Measurements from ENCODE around the gene DENND4C.

DENND4C gene

DNA sequence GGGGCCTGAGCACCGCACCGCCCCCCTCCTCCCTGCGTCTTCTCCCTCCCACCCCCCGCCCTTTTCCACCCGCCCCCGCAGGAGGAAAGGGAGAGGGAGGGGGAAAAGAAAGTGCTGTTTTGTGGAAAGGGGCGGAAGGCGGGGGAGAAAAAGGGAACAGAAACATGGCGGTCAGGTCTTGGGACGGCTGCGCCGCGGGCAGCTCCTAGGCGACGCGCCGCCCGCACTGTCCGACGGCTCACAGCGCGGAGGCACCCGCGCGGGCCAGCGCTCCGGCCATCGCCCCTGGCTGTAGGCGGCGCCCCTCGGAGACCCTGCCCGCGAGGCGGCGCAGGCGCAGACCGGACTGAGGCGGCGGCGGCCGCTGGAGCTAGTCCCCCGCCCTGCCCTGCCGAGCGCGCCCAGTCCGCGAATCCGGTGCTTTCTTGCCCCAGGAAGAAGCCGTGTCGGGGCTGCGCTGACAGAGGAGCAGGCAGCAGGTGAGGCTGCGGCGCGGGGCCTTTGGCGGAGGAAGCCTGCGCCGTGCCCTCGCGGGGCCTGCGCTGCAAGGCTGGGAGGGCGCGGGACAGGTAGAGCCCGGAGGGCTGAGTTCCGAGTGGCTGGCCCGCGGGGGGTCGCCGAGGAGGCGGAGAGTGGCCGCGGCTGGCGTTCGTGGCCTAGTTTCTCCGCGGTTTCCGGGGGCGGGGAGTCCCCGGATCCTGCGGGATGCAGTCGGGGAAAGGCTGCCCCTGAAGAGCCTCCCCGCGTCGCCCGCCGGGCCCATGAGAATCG, at the start of gene DENND4C:
Gene DENND4C (plus strand): TSS at position 339 of the 771 bp plus-strand sequence. CDS start 45,482 bp downstream, outside the sequence.
- Histone ChIP-seq H3K4me1 (ENCODE audit: low read length) (peaks cover 22% of the 10 kb centered on the region), H2AFZ (ENCODE audit: low read depth, low read length) (peak within 1 kb of the TSS; percentile 93)
- TF ChIP-seq, protein P1, sequence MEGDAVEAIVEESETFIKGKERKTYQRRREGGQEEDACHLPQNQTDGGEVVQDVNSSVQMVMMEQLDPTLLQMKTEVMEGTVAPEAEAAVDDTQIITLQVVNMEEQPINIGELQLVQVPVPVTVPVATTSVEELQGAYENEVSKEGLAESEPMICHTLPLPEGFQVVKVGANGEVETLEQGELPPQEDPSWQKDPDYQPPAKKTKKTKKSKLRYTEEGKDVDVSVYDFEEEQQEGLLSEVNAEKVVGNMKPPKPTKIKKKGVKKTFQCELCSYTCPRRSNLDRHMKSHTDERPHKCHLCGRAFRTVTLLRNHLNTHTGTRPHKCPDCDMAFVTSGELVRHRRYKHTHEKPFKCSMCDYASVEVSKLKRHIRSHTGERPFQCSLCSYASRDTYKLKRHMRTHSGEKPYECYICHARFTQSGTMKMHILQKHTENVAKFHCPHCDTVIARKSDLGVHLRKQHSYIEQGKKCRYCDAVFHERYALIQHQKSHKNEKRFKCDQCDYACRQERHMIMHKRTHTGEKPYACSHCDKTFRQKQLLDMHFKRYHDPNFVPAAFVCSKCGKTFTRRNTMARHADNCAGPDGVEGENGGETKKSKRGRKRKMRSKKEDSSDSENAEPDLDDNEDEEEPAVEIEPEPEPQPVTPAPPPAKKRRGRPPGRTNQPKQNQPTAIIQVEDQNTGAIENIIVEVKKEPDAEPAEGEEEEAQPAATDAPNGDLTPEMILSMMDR (IDR thresholded peaks at IDR 0.05; ENCODE audit: low read depth, low read length): peak; percentile 7; the same call in 1 of the 2 replicates
- no peak for TF ChIP-seq EZH2phosphoT487 (IDR thresholded peaks at IDR 0.05; ENCODE audit: low read depth)

DNA sequence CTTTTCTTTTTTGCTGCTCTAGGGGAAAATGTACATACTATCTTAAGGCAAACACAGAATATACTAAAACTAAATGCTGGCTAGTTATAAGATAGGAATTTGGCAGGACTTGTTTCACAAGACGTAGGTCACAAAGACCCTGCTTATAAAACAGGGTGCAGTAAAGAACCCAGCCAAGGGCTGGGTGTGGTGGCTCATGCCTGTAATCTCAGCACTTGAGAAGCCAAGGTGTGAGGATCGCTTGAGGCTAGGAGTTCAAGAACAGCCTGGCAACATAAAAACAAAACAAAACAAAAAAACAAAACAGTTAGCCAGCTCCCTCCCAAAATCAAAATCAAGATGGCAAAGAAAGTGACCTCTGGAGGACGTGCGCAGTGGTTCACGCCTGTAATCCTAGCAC, 49.5 kb upstream of the DENND4C start:
- Histone ChIP-seq H3K4me1 (ENCODE audit: low read length) (peaks cover 39% of the 10 kb centered on the region), H3K4me2 (ENCODE audit: low read length) (no peak overlapping the region), H2AFZ (ENCODE audit: low read depth, low read length) (no peak overlapping the region), H4K20me1 (ENCODE audit: insufficient read depth, low read length) (no peaks in the 10 kb centered on the region), H3K27me3 (ENCODE audit: low read depth, low read length) (no peaks in the 10 kb centered on the region), H3K79me2 (ENCODE audit: low read length) (no peaks in the 10 kb centered on the region), H3K27ac (ENCODE audit: low read length) (no peak overlapping the region), H3K9me3 (ENCODE audit: insufficient read depth, low read length) (no peaks in the 10 kb centered on the region), H3K36me3 (replicated peaks; ENCODE audit: low read depth, low read length) (no peaks in the 10 kb centered on the region), H3K9ac (ENCODE audit: low read length) (no peak overlapping the region), H3K4me3 (ENCODE audit: low read length) (no peak overlapping the region)
- no peak for TF ChIP-seq EZH2phosphoT487 (IDR thresholded peaks at IDR 0.05; ENCODE audit: low read depth)
- TF ChIP-seq, protein P1 (IDR thresholded peaks at IDR 0.05; ENCODE audit: low read depth, low read length): no peak

More for the DNA sequence above, at the start of gene DENND4C:
- peaks cover 13% of the 10 kb centered on the region; the same call in 1 of the 2 replicates for H4K20me1 ChIP-seq (ENCODE audit: insufficient read depth, low read length)
- no peaks in the 10 kb centered on the region for H3K27me3 ChIP-seq (ENCODE audit: low read depth, low read length)
- H3K4me3 ChIP-seq (ENCODE audit: low read length): peak within 1 kb of the TSS; percentile 78
- H3K9me3 ChIP-seq (ENCODE audit: insufficient read depth, low read length): no peaks in the 10 kb centered on the region
- peaks cover 17% of the 10 kb centered on the region for H3K36me3 ChIP-seq (replicated peaks; ENCODE audit: low read depth, low read length)
- peak within 1 kb of the TSS; percentile 77 for H3K4me2 ChIP-seq (ENCODE audit: low read length)
- peaks cover 51% of the 10 kb centered on the region for H3K79me2 ChIP-seq (ENCODE audit: low read length)
- H3K27ac ChIP-seq (ENCODE audit: low read length): peak within 1 kb of the TSS; percentile 88
- H3K9ac ChIP-seq (ENCODE audit: low read length): peak within 1 kb of the TSS; percentile 99

DNA sequence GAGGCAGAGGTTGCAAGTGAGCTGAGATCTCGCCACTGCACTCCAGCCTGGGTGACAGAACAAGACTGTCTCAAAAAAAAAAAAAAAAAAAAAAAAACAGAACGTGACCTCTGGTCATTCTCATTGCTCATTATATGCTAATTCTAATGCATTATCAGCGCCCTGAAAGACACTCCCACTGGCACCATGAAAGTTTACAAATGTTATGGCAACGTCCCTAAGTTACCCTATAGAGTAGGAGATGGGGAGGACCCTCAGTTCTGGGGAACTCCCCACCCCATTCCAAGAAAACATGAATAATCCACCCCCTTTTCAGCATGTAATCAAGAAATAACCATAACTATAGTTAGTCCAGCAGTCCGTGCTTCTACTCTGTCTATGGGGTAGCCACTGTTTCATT, 48.9 kb upstream of the DENND4C start:
- Histone ChIP-seq H3K4me3 (ENCODE audit: low read length) (no peak overlapping the region), H3K4me1 (ENCODE audit: low read length) (peaks cover 45% of the 10 kb centered on the region), H3K27me3 (ENCODE audit: low read depth, low read length) (no peaks in the 10 kb centered on the region), H3K9me3 (ENCODE audit: insufficient read depth, low read length) (no peaks in the 10 kb centered on the region), H3K79me2 (ENCODE audit: low read length) (no peaks in the 10 kb centered on the region), H3K36me3 (replicated peaks; ENCODE audit: low read depth, low read length) (no peaks in the 10 kb centered on the region), H3K9ac (ENCODE audit: low read length) (no peak overlapping the region), H2AFZ (ENCODE audit: low read depth, low read length) (no peak overlapping the region), H3K4me2 (ENCODE audit: low read length) (no peak overlapping the region), H3K27ac (ENCODE audit: low read length) (no peak overlapping the region), H4K20me1 (ENCODE audit: insufficient read depth, low read length) (no peaks in the 10 kb centered on the region)
- no peak for TF ChIP-seq EZH2phosphoT487 (IDR thresholded peaks at IDR 0.05; ENCODE audit: low read depth)
- TF ChIP-seq, protein P1 (IDR thresholded peaks at IDR 0.05; ENCODE audit: low read depth, low read length): no peak

DNA sequence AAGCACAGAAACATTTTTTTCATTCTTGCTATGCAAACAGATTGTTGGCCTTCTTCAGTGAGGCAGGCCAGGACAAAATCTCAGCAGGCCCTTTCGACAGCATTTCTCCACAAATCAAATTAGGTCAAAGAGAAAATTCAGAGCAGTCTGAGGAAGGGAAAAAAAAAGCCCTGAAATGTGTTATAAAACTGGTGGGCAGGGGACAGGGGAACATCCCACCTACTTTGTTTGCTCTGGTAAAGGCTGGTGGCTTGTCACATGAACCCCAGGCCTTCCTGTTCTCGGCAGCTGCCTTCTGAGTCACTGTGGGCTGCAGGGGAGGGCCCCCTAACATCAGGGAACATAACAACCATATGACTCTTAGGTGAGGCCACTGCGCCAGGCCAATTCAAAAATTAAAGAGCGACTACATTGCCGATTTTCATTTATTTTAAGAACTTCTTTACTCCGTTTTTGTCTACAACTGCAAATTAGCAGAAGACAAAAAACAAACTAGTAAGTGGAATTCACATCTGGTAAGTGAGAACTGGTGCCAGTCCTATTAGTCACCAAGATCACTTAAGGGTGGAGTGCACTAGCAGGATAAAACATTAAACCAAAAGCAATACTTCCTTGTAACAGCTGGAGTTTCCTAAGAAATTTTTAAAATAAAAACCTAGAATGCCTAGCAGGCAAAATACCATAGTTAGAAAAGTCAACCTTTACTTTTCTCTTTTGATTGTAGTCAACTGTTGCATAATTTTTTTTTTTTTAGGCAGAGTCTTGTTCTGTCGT, 46.2 kb upstream of the DENND4C start:
- peak overlapping the region; percentile 79 for H3K4me2 ChIP-seq (ENCODE audit: low read length)
- peak overlapping the region; percentile 94 for H3K27ac ChIP-seq (ENCODE audit: low read length)
- peak overlapping the region; percentile 68 for H3K9ac ChIP-seq (ENCODE audit: low read length)
- H3K4me3 ChIP-seq (ENCODE audit: low read length): peak overlapping the region; percentile 67
- H2AFZ ChIP-seq (ENCODE audit: low read depth, low read length): no peak overlapping the region
- peaks cover 49% of the 10 kb centered on the region for H3K4me1 ChIP-seq (ENCODE audit: low read length)
- H4K20me1 ChIP-seq (ENCODE audit: insufficient read depth, low read length): no peaks in the 10 kb centered on the region
- no peaks in the 10 kb centered on the region for H3K9me3 ChIP-seq (ENCODE audit: insufficient read depth, low read length)
- no peaks in the 10 kb centered on the region for H3K36me3 ChIP-seq (replicated peaks; ENCODE audit: low read depth, low read length)
- no peaks in the 10 kb centered on the region for H3K79me2 ChIP-seq (ENCODE audit: low read length)
- H3K27me3 ChIP-seq (ENCODE audit: low read depth, low read length): no peaks in the 10 kb centered on the region
- TF ChIP-seq, protein P1 (IDR thresholded peaks at IDR 0.05; ENCODE audit: low read depth, low read length): no peak
- no peak for TF ChIP-seq EZH2phosphoT487 (IDR thresholded peaks at IDR 0.05; ENCODE audit: low read depth)
